GM18873 (cell line): ENCODE results near the gene NYNRIN.

ENCODE experiments used
- ATAC-seq: cut with Tn5 transposase; IDR thresholded peaks from one replicate; pipeline ENCODE4 v1.9.1; 2021; ENCODE audit warnings: mild to moderate bottlenecking, moderate library complexity, moderate number of reproducible peaks; ENCODE audit not compliant: unreplicated experiment, low FRiP score

Gene NYNRIN

DNA sequence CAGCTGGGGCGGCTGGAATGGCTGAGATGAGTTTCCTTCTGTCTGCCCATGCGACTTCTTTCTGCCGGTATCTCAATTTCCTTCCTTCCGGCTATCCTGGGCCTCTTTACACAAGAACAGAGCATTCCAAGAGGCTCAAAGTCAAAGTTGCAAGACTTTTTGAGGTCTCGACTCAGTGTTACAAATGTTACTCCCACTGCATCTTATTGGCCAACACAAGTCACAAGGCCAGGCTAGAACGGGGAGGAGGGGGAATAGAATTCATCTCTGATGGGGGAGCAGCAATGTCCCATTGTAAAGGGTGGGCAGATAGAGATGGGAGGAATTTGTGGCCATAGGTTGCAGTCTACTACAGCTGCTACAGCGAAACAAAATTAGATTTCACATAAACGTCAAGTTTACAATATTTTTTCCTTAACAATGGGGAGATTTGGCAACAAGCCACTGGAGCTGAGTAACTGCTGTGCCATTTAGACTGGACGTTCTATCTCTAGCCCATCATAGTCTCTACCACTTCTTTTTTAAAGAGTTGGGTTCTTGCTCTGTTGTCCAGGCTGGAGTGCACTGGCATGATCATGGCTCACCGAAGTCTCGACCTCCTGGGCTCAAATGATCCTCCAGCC, 9.5 kb upstream of the NYNRIN start:
- ATAC-seq = no peak

GRCh38 chr14:24390701-24391468, 7.9 kb upstream of the NYNRIN start:
- ATAC-seq = no peak

DNA sequence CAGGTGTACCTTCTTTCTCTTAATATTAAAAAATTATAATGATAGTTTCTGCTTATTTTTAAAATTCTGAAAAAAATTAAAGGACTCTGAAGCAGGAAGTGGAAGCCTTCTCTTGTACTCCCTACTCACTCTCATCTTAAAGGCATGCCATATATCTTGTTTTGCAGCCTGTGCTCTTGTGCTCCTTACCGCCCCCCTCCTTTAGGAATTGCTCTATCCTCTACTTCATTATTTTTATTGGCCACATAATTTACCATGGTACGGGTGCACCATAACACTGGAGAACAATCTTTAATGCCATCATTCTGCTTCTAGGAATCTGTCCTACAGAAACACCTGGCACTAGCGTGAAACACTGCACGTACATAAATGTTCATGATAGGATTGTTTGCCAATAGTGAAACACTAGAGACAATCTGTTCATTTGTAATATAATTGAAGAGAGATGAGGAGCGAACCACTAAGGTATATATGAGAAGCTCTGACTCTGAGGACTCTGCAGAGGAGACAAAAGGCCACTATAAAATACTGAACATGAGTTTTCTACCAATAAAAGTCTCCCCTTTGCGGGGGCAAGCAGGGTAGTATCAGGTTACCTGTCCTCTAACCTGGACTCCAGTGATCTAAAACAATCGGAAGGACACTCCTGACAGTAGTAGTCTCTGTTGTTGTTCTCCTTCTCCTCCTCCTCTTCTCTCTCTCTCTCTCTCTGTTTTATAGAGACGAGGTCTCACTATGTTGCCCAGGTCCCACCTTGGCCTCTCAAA, 6.3 kb upstream of the NYNRIN start:
- no peak for ATAC-seq

DNA sequence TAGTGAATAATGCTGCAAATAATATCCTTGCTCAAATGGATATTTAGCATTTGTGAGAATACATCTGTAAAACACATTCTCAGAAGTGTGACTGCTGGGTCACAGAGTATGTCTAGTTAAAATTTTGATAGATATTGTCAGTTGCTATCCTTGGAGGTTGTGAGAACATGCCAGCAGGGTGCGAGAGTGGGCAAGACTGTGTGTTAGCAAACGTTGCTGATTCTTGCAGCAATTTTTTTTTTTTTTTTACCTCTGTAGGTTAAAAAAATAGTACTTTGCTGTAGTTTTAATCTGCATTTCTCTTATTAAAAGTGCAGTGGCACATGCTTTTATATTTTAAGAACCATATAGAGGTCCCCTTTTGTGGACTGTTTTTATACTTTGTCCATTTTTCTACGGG, 4.5 kb upstream of the NYNRIN start:
- no peak for ATAC-seq

DNA sequence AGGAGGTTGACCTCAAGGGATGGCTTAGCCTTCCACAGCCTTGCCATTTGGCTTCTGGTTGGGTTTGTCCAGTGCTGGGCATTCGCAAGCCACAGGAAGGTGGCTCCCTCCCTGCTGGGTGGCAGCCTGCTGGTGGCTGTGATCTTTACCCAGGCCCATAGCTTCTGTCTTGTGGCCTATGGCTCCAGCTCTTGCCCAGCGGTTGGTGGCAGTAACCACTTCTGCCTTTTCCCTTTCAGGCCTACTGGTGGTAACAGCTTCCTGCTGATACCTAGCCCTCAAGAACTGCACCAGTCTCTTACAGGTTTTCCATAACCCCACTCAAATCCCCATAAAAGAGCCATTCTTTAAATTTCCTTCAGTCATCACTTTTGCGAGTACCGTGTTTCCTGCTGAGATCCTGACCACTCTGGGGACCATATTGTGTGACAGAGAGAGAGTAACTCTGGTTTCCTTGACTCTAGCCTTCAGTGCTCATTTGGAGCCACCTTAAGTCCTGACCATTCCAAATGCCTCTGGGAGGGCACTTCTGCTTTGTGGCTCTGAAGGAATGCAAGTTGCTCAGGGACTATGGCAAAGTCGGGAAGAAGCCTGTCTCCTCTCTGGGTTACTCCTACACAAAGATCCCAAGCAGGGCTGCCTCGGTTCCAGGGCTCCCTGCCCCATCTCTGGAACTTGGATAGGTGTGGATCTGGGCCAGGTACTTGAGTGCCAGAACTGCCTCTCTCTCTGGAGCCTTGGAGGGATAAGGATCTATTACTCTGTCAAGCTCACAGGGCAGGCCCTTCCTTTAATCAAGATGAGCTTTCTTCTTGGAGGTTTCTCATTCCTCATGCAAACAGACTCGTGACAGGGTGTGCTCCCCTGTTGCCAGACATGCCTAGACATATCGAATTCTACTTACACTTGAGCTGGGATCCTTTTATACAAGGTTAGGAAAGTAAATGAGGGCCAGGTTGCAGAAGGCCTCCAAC, 2.9 kb upstream of the NYNRIN start:
- no peak for ATAC-seq

GRCh38 chr14:24397639-24398292, 1.0 kb upstream of the NYNRIN start:
- no peak for ATAC-seq

DNA sequence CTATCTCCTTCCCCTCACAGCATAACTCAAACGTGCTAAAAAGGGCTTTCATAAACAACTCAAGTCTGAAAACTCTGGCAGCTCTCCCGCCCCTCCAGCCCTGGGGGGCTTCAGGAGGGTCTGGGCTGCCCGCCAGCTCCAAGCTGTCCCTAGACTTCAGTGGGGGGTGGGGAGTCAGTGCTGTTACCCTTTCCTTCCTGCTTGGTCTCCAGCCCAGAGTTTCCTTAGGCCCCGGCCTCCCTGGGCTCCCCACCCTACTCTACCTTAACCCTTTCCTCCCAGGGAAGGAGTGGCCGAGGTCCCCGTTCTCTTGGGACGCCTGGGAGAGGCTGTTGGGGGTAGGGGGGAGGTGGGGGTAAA, 530 bp upstream of the NYNRIN start:
- no peak for ATAC-seq

- ATAC-seq = no peak
These were observed 632 bp downstream of the NYNRIN start for GRCh38 chr14:24399447-24399822.

DNA sequence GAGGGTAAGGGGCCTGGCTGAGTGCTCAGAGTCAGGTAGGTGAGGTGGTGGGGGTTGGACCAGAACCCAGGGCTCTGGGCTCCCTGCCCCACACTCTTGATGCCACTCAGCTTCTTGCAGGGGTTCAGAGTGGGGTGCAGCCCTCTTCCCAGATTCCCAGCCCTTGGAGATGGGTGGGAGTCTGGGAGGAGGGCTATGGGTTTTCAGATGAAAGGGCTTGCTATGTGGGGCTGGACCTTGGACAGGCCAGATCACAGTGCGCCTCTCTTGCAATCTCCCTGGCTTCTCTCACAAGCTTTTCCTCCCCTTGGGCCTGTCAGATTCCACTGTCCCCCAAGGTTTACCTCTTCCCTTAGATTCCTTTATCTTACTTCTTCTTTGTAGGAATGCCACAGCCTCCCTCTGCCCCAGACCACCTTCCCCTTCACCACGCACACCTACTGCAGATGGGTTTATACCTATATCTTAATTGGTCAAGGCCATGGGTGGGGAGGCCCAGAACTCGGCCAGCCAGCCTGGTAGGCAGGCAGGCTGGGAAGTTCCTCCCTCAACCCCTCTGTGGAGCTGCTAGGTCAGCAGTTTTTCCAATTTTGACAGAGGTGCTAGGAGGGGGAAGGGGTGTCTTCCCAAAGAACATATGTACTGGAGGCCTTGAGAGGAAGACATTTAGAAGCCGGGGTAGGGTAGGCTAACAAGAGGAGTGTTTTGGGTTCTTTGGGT, 1.4 kb downstream of the NYNRIN start:
- ATAC-seq = no peak

DNA sequence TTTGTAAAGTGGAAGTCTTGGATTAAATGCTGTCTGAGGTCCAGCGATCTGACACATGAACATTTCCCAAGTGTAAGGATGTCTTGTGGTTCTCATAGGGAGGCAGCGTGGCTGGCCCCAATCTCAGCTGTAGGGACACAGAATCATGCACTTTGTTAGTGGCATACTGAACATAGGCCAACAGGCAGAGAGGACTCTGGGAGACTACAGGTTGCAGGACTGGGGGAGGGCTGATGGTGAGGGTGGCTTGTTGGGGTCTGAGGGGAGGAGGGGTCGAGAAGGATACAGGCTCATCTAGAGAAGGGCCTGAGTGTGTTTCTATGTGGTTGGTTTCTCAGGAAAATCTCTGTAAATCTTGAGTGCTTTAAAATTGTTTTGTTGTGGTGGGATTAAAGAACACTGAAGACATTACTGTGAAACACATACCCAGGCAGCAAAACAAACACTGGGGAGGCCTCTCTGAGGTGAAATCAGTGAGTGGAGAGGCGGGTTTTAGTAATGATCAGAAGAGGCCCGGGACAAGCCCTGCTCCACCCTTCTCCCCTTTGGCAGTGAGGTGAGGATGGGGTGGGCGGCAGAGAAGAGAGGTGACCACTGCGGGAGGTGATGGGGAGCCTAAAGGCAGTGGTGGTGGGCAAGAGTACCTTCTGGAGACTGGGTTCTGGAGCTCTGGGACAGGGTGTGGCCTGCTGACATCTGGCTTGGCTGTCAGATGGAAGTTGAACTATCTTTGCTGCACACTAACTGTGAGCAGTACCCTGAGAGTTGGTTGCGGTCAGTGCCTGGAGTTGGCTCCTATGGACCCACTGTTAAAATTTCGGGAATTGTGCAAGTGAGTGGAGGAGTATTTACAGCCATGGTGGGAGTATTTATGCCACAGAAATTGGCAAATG, 3.3 kb downstream of the NYNRIN start:
- no peak for ATAC-seq

- ATAC-seq = no peak
These were observed 4.6 kb downstream of the NYNRIN start for GRCh38 chr14:24403294-24403998.

GRCh38 chr14:24404814-24405213, 6.0 kb downstream of the NYNRIN start:
- ATAC-seq = no peak

- no peak for ATAC-seq
These were observed 7.6 kb downstream of the NYNRIN start for GRCh38 chr14:24406416-24406815.

DNA sequence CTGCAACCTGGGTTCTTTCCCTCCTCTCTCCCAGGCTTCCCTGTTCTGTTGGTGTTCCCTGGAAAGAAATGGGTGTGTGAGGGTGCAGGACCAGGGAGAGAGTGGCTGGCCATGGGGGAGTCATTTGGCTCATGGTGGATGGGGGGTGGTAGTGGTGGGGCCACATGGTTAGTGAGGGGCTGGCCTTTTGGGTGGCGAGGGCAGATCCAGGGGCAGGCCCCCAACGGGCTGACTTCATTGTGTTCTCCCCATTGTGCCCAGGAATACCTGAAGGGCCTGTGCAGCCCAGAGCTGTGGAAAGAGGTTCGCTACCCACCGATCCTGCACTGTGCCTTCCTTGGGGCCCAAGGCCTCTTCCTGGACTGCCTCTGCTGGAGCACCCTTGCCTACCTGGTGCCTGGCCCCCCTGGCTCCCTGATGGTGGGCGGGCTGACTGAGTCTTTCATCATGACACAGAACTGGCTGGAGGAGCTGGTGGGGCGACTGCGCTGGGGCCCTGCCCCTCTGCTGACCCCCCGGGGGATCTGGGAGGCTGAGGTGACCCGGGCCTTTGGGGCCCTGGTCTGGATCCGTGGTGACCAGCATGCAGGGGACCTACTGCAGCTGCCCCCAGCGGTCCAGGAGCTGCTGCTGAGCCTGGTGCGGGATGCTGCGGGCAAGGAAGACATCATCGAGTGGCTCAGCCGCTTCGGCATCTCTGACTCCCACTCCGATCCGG, 9.0 kb downstream of the NYNRIN start:
- ATAC-seq = no peak

DNA sequence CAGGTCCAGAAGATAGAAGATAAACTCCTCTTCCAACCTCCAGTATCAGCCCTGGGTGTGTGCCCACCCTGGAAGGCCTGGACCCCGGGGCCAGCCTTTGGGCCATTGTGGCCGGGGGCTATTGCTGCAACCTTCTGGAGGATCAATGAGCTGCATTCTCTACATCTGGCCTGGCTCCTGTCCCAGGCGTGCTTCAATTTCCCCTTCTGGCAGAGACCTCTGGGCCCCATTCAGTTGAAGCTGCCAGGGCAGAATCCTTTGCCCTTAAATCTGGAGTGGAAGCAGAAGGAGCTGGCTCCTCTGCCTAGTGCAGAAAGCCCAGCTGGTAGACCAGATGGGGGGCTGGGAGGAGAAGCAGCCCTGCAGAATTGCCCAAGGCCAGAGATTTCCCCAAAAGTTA, 10.0 kb downstream of the NYNRIN start:
- no peak for ATAC-seq

GRCh38 chr14:24409192-24409591, 10.4 kb downstream of the NYNRIN start:
- ATAC-seq = no peak

GRCh38 chr14:24409956-24410355, 11.2 kb downstream of the NYNRIN start:
- ATAC-seq = no peak
